Sigmoid colon (tissue), 3 donors: ENCODE measurements around the gene CLMP.

ENCODE experiments used
- CTCF ChIP-seq, 4 experiments: fragments of 450-650 bp in 3 of 4; fragments of 200-600 bp in 1 of 4; IDR thresholded peaks; one replicate each; pipeline ENCODE4 v1.5.1; 2016 to 2019; ENCODE audit warnings: antibody characterized with exemption in 4 of 4, mild to moderate bottlenecking in 3 of 4, moderate library complexity in 2 of 4
- POLR2A ChIP-seq, 2 donors: fragments of 450-650 bp; IDR thresholded peaks; one replicate each; pipeline ENCODE4 v1.6.1; 2016; ENCODE audit warnings: antibody characterized with exemption in 2 of 2, mild to moderate bottlenecking in 2 of 2, moderate library complexity in 2 of 2

GRCh38 chr11:123072762-123073161, 122.3 kb downstream of the CLMP start:
- TF ChIP-seq CTCF (IDR thresholded peaks at IDR 0.05) (no peak), POLR2A (IDR thresholded peaks at IDR 0.05) (no peak)
